ENCODE results near the gene DDIT4L. TPM values are rescaled to one million over a fixed set of nuclear protein-coding genes. Genes with fewer than 3 reads are reported as not detected.
"Not testable (repeated sequence)": the region's sequence is repeated elsewhere in the genome, so short reads cannot be mapped to it uniquely, and the experiment has no call there.

The DDIT4L gene
- polyA plus RNA-seq (ENCODE audit: low read depth in 6 of 6): under 1 TPM in 1 of 6 donors, not detected in 5; 0.13 TPM

- peak; percentile 10 for DNase-seq
- Mint-ChIP-seq H3K36me3 (no peaks in the 10 kb centered on the region), H3K9me3 (no peaks in the 10 kb centered on the region), H3K4me1 (peaks cover 15 to 19% (median 18%) of the 10 kb centered on the region in 3 donors), H3K4me3 (peak within 1 kb of the TSS; percentile 82 to 91 (median 88)), H3K27ac (peak within 1 kb of the TSS in 2 of 6 donors; percentile 36 to 76), H3K27me3 (peaks cover 23 to 41% (median 38%) of the 10 kb centered on the region in 3 donors)
- ATAC-seq (ENCODE audit: low read depth in 2 of 2): peak; percentile 67 to 73
Observed at GRCh38 chr4:100189820-100190642, at the start of gene DDIT4L. TSS of gene DDIT4L (minus strand) at chr4:100190468. CDS start at chr4:100189983, 485 bp downstream.

GRCh38 chr4:100240008-100240407, 49.7 kb upstream of the DDIT4L start:
- H3K27me3 Mint-ChIP-seq: peaks cover 0 to 4% (median 0%) of the 10 kb centered on the region in 3 donors

GRCh38 chr4:100224721-100225120, 34.5 kb upstream of the DDIT4L start:
- Mint-ChIP-seq H3K36me3 (peaks cover 15% of the 10 kb centered on the region in 2 donors), H3K27me3 (peaks cover 0 to 10% (median 9%) of the 10 kb centered on the region in 3 donors), H3K9me3 (peaks cover 18 to 61% (median 36%) of the 10 kb centered on the region in 7 donors), H3K4me1 (no peaks in the 10 kb centered on the region), H3K4me3 (no peak overlapping the region), H3K27ac (no peak overlapping the region)
- ATAC-seq (ENCODE audit: low read depth in 2 of 2) (no peak), DNase-seq (no peak)

More at GRCh38 chr4:100240008-100240407, 49.7 kb upstream of the DDIT4L start:
- H3K27ac Mint-ChIP-seq: no peak overlapping the region
- H3K4me1 Mint-ChIP-seq: no peaks in the 10 kb centered on the region
- no peak for ATAC-seq (ENCODE audit: low read depth in 2 of 2)
- H3K36me3 Mint-ChIP-seq: no peaks in the 10 kb centered on the region
- no peak overlapping the region for H3K4me3 Mint-ChIP-seq
- no peak for DNase-seq
- peaks cover 0 to 4% (median 0%) of the 10 kb centered on the region in 7 donors for H3K9me3 Mint-ChIP-seq

- ATAC-seq (ENCODE audit: low read depth in 2 of 2): no peak
- Mint-ChIP-seq H3K4me3 (no peak overlapping the region), H3K36me3 (peaks cover 15% of the 10 kb centered on the region in 2 donors), H3K27ac (no peak overlapping the region), H3K9me3 (peaks cover 18 to 56% (median 35%) of the 10 kb centered on the region in 7 donors), H3K4me1 (no peaks in the 10 kb centered on the region), H3K27me3 (peaks cover 0 to 10% (median 9%) of the 10 kb centered on the region in 3 donors)
- DNase-seq: no peak
Observed at GRCh38 chr4:100224160-100224559, 33.9 kb upstream of the DDIT4L start.

GRCh38 chr4:100208964-100209363, 18.7 kb upstream of the DDIT4L start:
- no peaks in the 10 kb centered on the region for H3K36me3 Mint-ChIP-seq
- no peak overlapping the region for H3K4me3 Mint-ChIP-seq
- H3K27me3 Mint-ChIP-seq: peaks cover 10 to 17% (median 12%) of the 10 kb centered on the region in 3 donors
- H3K4me1 Mint-ChIP-seq: peaks cover 0 to 9% (median 0%) of the 10 kb centered on the region in 3 donors
- no peak for DNase-seq
- H3K9me3 Mint-ChIP-seq: no peaks in the 10 kb centered on the region
- ATAC-seq (ENCODE audit: low read depth in 2 of 2): no peak
- no peak overlapping the region for H3K27ac Mint-ChIP-seq

- Mint-ChIP-seq H3K36me3 (no peaks in the 10 kb centered on the region), H3K4me3 (no peak overlapping the region), H3K4me1 (peaks cover 0 to 9% (median 0%) of the 10 kb centered on the region in 3 donors), H3K27me3 (peaks cover 6 to 17% (median 12%) of the 10 kb centered on the region in 3 donors), H3K9me3 (no peaks in the 10 kb centered on the region), H3K27ac (no peak overlapping the region)
- no peak for ATAC-seq (ENCODE audit: low read depth in 2 of 2)
- no peak for DNase-seq
Observed at GRCh38 chr4:100208459-100208858, 18.2 kb upstream of the DDIT4L start.

GRCh38 chr4:100206850-100207249, 16.6 kb upstream of the DDIT4L start:
- Mint-ChIP-seq H3K36me3 (no peaks in the 10 kb centered on the region), H3K27ac (no peak overlapping the region), H3K27me3 (peaks cover 6 to 17% (median 12%) of the 10 kb centered on the region in 3 donors), H3K4me1 (peaks cover 0 to 9% (median 0%) of the 10 kb centered on the region in 3 donors), H3K9me3 (no peaks in the 10 kb centered on the region), H3K4me3 (no peak overlapping the region)
- ATAC-seq (ENCODE audit: low read depth in 2 of 2): no peak
- no peak for DNase-seq

GRCh38 chr4:100198061-100198460, 7.8 kb upstream of the DDIT4L start:
- Mint-ChIP-seq H3K27me3 (peaks cover 0 to 8% (median 0%) of the 10 kb centered on the region in 3 donors), H3K9me3 (no peaks in the 10 kb centered on the region), H3K27ac (no peak overlapping the region), H3K36me3 (no peaks in the 10 kb centered on the region), H3K4me3 (no peak overlapping the region), H3K4me1 (no peaks in the 10 kb centered on the region)
- ATAC-seq (ENCODE audit: low read depth in 2 of 2): no peak
- DNase-seq: no peak

GRCh38 chr4:100196388-100197071, 6.3 kb upstream of the DDIT4L start:
- not testable (repeated sequence) for H3K4me1 Mint-ChIP-seq; DNase-seq; H3K9me3 Mint-ChIP-seq; H3K36me3 Mint-ChIP-seq; H3K4me3 Mint-ChIP-seq; ATAC-seq (ENCODE audit: low read depth in 2 of 2); H3K27ac Mint-ChIP-seq
- H3K27me3 Mint-ChIP-seq: peaks cover 2 to 12% (median 2%) of the 10 kb centered on the region in 3 donors

GRCh38 chr4:100190643-100191600, 654 bp upstream of the DDIT4L start:
- ATAC-seq (ENCODE audit: low read depth in 2 of 2): peak; percentile 17 to 25
- peaks cover 15 to 19% (median 18%) of the 10 kb centered on the region in 3 donors for H3K4me1 Mint-ChIP-seq
- H3K27me3 Mint-ChIP-seq: peaks cover 23 to 35% (median 32%) of the 10 kb centered on the region in 3 donors
- H3K36me3 Mint-ChIP-seq: no peaks in the 10 kb centered on the region
- H3K9me3 Mint-ChIP-seq: no peaks in the 10 kb centered on the region
- H3K4me3 Mint-ChIP-seq: peak overlapping the region; percentile 82 to 91 (median 88)
- peak overlapping the region in 2 of 6 donors; percentile 36 to 76 for H3K27ac Mint-ChIP-seq
- DNase-seq: no peak

GRCh38 chr4:100188829-100189228, 1.4 kb downstream of the DDIT4L start:
- no peaks in the 10 kb centered on the region for H3K9me3 Mint-ChIP-seq
- DNase-seq (no peak), ATAC-seq (ENCODE audit: low read depth in 2 of 2) (no peak)
- H3K27ac Mint-ChIP-seq: no peak overlapping the region
- no peaks in the 10 kb centered on the region for H3K36me3 Mint-ChIP-seq
- peaks cover 23 to 47% (median 42%) of the 10 kb centered on the region in 3 donors for H3K27me3 Mint-ChIP-seq
- H3K4me1 Mint-ChIP-seq: peaks cover 15 to 19% (median 18%) of the 10 kb centered on the region in 3 donors
- peak overlapping the region in 4 of 8 donors; percentile 82 to 91 (median 87) for H3K4me3 Mint-ChIP-seq

- no peaks in the 10 kb centered on the region for H3K36me3 Mint-ChIP-seq
- DNase-seq (no peak), ATAC-seq (ENCODE audit: low read depth in 2 of 2) (no peak)
- no peak overlapping the region for H3K27ac Mint-ChIP-seq
- H3K9me3 Mint-ChIP-seq: no peaks in the 10 kb centered on the region
- peaks cover 23 to 47% (median 43%) of the 10 kb centered on the region in 3 donors for H3K27me3 Mint-ChIP-seq
- peaks cover 15 to 19% (median 18%) of the 10 kb centered on the region in 3 donors for H3K4me1 Mint-ChIP-seq
- peak overlapping the region in 1 of 8 donors; percentile 1 for H3K4me3 Mint-ChIP-seq
Observed at GRCh38 chr4:100187781-100188180, 2.5 kb downstream of the DDIT4L start.

All from naive B cell (primary cell).